ENCODE results near the gene TBC1D8.

Gene TBC1D8

DNA sequence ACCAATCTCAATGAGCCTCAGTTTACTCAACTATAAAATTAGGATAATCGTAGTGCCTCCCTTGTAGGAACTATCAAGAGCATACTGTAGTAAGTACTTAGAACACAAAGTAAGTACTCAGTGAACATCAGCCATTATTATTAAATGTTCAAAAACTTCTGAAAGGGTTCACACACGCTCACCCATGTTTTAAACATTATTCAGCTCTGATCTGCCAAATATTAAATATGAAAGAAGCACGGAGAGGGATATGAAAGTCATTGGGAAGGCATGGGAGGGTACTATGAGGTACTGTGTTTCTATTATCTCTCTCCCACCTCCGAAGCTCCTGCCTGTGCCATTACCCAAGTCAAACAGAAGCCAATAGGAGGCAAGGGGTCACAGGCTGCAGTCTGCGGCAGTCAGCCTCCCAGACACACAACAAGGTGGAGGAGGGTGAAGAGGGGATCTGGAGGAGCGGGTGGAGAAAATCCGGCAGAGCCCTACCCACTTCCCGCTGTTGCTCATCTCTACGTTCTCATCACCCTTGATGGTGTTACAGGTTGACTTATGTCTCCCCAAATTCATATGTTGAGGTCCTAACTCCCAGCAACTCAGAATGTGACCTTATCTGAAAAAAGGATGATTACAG, 2.0 kb upstream of the TBC1D8 start:
- in situ Hi-C loops (cut with MboI; ENCODE audit: low pct_unique_long_range_greater_than_20kb, low sequenced_read_pairs, unreplicated experiment): loop anchor here (25.0 kb wide), 1 partner anchor 116 kb away; no protein-coding TSS in a partner anchor
- TF ChIP-seq CTCF (IDR thresholded peaks at IDR 0.05; ENCODE audit: extremely low read depth, insufficient read depth, missing control alignments): no peak
- no peak for DNase-seq (ENCODE audit: low spot score)

DNA sequence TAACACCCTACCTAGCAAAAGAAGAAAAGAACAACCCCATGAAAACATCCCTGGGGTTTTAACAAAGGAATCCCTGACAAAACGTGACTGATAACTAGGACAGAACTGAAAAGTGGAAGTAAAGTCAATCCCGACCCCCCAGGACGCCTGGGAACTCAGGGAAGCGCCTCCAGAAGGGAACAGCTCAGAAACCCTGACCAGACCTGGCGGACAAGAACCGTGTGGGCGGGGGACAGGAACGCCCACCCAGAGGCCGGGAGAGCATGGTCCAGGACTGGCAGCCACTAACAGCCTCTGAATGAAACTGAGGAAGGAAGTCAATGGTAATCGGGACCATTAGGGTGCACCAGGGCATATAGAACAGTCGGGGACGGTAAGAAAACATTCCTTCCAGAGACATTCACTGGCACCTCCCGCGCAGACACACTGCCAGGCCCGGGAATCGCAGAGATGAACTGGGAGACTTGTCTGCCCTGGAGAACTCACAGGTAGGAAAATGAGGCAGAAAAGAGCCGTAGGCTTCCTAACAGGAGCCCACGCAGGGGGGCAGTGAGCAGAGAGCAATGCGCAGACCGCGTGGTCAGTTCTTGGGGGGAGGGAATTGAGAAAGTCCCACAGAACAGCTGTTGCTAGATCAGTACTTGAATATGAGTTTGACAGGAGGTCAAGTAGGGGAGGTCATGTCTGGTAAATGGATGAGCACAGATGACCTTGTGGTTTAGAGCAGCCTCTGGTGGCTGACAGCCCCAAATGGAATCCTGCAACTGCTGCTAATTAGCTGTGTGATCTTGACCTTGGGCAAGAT, 1.3 kb upstream of the TBC1D8 start:
- DNase-seq (ENCODE audit: low spot score): peak; percentile 78
- in situ Hi-C loops (cut with MboI; ENCODE audit: low pct_unique_long_range_greater_than_20kb, low sequenced_read_pairs, unreplicated experiment): loop anchor here (25.0 kb wide), 1 partner anchor 115 kb away; no protein-coding TSS in a partner anchor

GRCh38 chr2:101151859-101152271, 683 bp upstream of the TBC1D8 start:
- TF ChIP-seq CTCF (IDR thresholded peaks at IDR 0.05; ENCODE audit: extremely low read depth, insufficient read depth, missing control alignments): no peak
- in situ Hi-C loops (cut with MboI; ENCODE audit: low pct_unique_long_range_greater_than_20kb, low sequenced_read_pairs, unreplicated experiment): loop anchor here (25.0 kb wide), 1 partner anchor 115 kb away; no protein-coding TSS in a partner anchor
- no peak for DNase-seq (ENCODE audit: low spot score)

More for the DNA sequence above, 1.3 kb upstream of the TBC1D8 start:
- TF ChIP-seq CTCF (IDR thresholded peaks at IDR 0.05; ENCODE audit: extremely low read depth, insufficient read depth, missing control alignments): peak; percentile 95

DNA sequence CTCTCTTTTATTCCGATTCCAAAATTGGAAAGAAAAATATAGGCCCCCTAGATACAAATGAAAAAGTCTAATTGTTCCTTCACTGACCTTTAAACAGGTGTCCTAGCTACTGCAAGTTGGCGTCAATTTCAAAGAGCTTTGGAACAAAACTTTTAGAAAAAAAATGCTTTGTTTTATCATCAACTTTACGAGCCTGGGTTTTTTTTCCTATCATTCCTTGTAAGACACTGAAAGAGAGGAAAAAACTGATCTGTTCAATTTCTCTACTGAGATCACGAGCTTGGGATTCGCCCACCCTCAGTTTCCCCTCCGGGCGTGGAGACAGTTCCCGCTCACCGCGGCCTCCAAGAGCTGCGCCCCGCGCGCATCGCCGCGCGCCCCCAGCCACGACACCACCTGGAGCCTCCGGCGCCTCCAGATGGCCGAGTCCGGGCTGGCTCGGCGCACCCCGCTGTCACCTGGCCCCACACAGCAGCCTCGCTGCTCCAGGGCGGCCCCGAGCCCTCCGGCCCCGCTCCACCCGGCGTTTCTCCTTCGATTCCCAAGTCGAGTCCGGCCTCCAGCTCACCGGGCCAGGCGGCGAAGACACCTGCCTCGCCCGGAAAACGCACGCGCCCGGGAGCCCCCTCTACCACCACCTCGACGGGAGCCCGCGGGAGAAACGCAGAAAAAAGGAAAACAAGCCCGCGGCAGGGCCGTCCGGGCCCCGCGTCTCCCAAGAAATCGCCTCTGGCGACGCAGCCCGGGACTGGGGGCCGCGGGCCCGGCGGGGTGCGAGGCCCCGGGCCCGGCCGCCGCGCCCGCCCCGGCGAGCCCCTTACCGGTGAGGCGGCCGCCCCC, 656 bp downstream of the TBC1D8 start:
- peak; percentile 34 for TF ChIP-seq CTCF (IDR thresholded peaks at IDR 0.05; ENCODE audit: extremely low read depth, insufficient read depth, missing control alignments)
- peak; percentile 64 for DNase-seq (ENCODE audit: low spot score)
- in situ Hi-C loops (cut with MboI; ENCODE audit: low pct_unique_long_range_greater_than_20kb, low sequenced_read_pairs, unreplicated experiment): loop anchor here (25.0 kb wide), 1 partner anchor 113 kb away; no protein-coding TSS in a partner anchor

DNA sequence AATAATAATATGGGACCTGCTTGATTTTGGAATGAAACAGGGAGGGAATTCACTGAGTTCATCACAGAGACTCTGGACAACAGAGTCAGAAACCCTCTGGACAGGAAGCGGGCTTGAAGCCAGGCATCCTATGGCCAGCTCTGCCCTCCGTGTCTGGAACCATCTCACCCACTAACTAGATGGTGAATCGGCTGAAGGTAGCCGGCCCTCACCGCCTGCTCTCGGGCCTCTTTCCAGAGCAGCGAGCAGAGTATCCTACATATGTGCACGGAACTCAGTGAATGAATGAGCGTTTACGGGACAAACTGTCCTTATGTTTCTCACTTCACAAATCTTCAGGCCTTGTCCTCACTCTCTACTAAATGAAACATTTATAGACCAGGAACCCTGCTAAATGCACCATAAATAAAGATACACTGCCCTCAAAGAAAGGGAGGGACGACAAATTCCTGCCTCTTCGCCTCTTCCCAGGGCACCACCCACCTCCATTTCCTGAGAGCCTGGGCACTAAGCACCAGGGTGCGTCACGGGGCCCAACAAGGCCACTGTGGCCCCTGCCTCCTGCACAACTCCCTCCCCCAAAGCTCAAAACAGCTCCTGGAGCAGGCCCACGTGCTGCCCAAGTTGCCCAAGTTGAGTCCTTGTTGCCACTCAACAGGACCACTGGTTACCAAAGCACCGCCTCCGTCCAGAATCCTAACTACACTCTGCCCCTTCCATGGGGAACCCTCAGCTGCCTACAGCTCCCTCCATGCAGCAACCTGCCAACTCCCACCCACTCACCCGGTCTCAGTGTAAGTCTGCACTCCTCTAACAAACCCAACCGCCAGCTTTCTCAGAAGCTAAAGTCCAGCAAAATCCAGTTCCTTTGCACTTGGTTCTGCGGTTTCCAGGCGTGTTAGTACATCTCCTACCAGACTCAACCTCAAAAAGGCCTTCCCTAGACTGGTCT, 1.7 kb downstream of the TBC1D8 start:
- in situ Hi-C loops (cut with MboI; ENCODE audit: low pct_unique_long_range_greater_than_20kb, low sequenced_read_pairs, unreplicated experiment): loop anchor here (25.0 kb wide), 1 partner anchor 112 kb away; no protein-coding TSS in a partner anchor
- TF ChIP-seq CTCF (IDR thresholded peaks at IDR 0.05; ENCODE audit: extremely low read depth, insufficient read depth, missing control alignments): no peak
- no peak for DNase-seq (ENCODE audit: low spot score)
